Loucy (cell line): Measurements from ENCODE around the gene NOL4L.

Experiments
- CTCF ChIP-seq: fragments of 200-600 bp; sonication (generic); conservative IDR thresholded peaks from 2 replicates; pipeline ENCODE4 v1.5.1; 2014; ENCODE audit warnings: mild to moderate bottlenecking, antibody characterized with exemption, low read length
- EZH2phosphoT487 ChIP-seq: fragments of 200-600 bp; IDR thresholded peaks from 2 replicates; pipeline ENCODE4 v1.6.1; 2018; ENCODE audit warnings: antibody characterized with exemption, mild to moderate bottlenecking, moderate library complexity, borderline replicate concordance

DNA sequence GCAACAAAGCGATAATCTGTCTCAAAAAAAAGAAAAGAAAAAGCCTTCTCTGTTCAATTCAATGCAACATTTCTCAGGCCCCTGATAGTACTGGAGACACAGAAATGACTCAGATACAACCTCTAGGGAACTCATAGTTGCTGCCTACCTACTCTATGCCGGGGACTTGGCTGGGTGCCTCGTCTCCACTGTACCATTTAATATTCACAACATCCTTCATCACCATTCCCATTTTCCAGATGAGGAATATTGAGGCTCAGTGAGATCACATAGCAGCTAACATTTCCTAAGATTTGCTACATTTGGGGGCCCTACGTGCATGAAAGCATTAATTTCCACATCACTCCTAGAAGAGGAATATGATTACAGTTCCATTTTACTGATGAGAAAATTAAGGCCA lies 7.5 kb downstream of the NOL4L start:
- TF ChIP-seq CTCF: no peak
- TF ChIP-seq EZH2phosphoT487: no peak
